Transverse colon (tissue), 4 donors: ENCODE measurements around the gene ZNF337. TPM values are rescaled to one million over a fixed set of nuclear protein-coding genes. Genes with fewer than 3 reads are reported as not detected.
"Not testable (repeated sequence)": the region's sequence is repeated elsewhere in the genome, so short reads cannot be mapped to it uniquely, and the experiment has no call there.

Experiments used
- DNase-seq: peaks from one replicate; pipeline ENCODE4 v3.0.0-alpha.2; 2019
- H3K27ac ChIP-seq, 4 donors: fragments of 200-600 bp; sonication (generic); 2 replicates each; pipeline ENCODE4 v1.5.1; 2016 to 2018; ENCODE audit warnings: inconsistent platforms in 4 of 4
- H3K27me3 ChIP-seq: fragments of 200-600 bp; sonication (generic); 2 replicates; pipeline ENCODE4 v1.5.1; 2017; ENCODE audit warnings: inconsistent platforms
- H3K36me3 ChIP-seq, 4 donors: fragments of 200-600 bp; sonication (generic); 2 replicates each; pipeline ENCODE4 v1.5.1; 2017 to 2019; ENCODE audit warnings: inconsistent platforms in 4 of 4
- H3K4me1 ChIP-seq, 4 donors: fragments of 200-600 bp; sonication (generic); 2 replicates each; pipeline ENCODE4 v1.5.1; 2017 to 2020; ENCODE audit warnings: inconsistent platforms in 4 of 4
- H3K4me3 ChIP-seq, 4 donors: fragments of 200-600 bp; sonication (generic); 1 replicate in 1 of 4; 2 replicates in 3 of 4; pipeline versions ENCODE4 v1.5.1 to v1.6.1; 2017 to 2019; ENCODE audit warnings: inconsistent platforms in 4 of 4
- H3K9me3 ChIP-seq, 2 donors: fragments of 200-600 bp; sonication (generic); 2 replicates each; pipeline ENCODE4 v1.5.1; 2017 to 2019; ENCODE audit warnings: inconsistent platforms in 2 of 2
- EP300 ChIP-seq: sonication (generic); formaldehyde crosslinking; IDR thresholded peaks from one replicate; pipeline ENCODE4 v1.6.1; 2017; ENCODE audit warnings: antibody characterized with exemption, low read depth
- POLR2A ChIP-seq: fragments of 450-650 bp; IDR thresholded peaks from one replicate; pipeline ENCODE4 v1.6.1; 2016; ENCODE audit warnings: antibody characterized with exemption, mild to moderate bottlenecking, moderate library complexity
- POLR2AphosphoS5 ChIP-seq, 3 donors: sonication (generic); formaldehyde crosslinking; IDR thresholded peaks; one replicate each; pipeline ENCODE4 v1.6.1; 2016; ENCODE audit warnings: antibody characterized with exemption in 3 of 3
- WGBS, 2 donors: methylation state at CpG; one replicate each; pipeline ENCODE4 v1.1.5; 2018; ENCODE audit warnings: low coverage in 1 of 2; 5-methylcytosine and 5-hydroxymethylcytosine counted together
- in situ Hi-C, 4 donors: fragments of 200-750 bp; cut with MboI; loops; one replicate each; pipeline versions ENCODE4 v1.15.0 to v1.15.1; 2017; ENCODE audit warnings: low sequenced_read_pairs in 3 of 4, low pct_ligation_motif_present in 1 of 4, low pct_unique_long_range_greater_than_20kb in 1 of 4
- intact Hi-C: fragments of 100-400 bp; cut with DNase I; formaldehyde crosslinking; loops from one replicate; pipeline ENCODE4 v1.15.1; 2023; ENCODE audit warnings: low total_unique reads
- total RNA-seq, 4 donors: library from RNA; depleted of rRNA; stranded (reverse); fragments of >200 nt; gene quantifications; one replicate each; pipeline ENCODE4 v1.1.0, GENCODE V29; 2016
- TF ChIP-seq, protein P1 (sequence below), 5 experiments: fragments of 200-600 bp in 3 of 5; fragments of 450-650 bp in 2 of 5; sonication (generic) in 3 of 5; IDR thresholded peaks; 1 replicate in 2 of 5; 2 replicates in 3 of 5; pipeline ENCODE4 v1.5.1; 2016 to 2017; ENCODE audit warnings: antibody characterized with exemption in 5 of 5, inconsistent platforms in 3 of 5, mild to moderate bottlenecking in 2 of 5, moderate library complexity in 1 of 5

Gene ZNF337
- total RNA-seq, 4 donors from 2014 or later, result 5.2 to 17.1 (median 11.0) TPM

- no peak overlapping the region for H3K4me3 ChIP-seq
Observed at GRCh38 chr20:25644814-25645213, 51.8 kb downstream of the ZNF337 start.

GRCh38 chr20:25643716-25644115 is 52.9 kb downstream of the ZNF337 start:
- H3K36me3 ChIP-seq, result peaks cover 0 to 6% (median 0%) of the 10 kb centered on the region in 4 donors
- no peaks in the 10 kb centered on the region for H3K9me3 ChIP-seq
- H3K4me1 ChIP-seq, result no peaks in the 10 kb centered on the region
- no peaks in the 10 kb centered on the region for H3K27me3 ChIP-seq
- H3K27ac ChIP-seq, result no peak overlapping the region
- H3K4me3 ChIP-seq, result no peak overlapping the region
- in situ Hi-C loops (no loop called here), intact Hi-C loops (no loop called here)
- DNase-seq, result no peak
- no peak for TF ChIP-seq EP300
- TF ChIP-seq POLR2A, result no peak
- no peak for TF ChIP-seq POLR2AphosphoS5 (IDR thresholded peaks at IDR 0.05)
- TF ChIP-seq, protein P1, sequence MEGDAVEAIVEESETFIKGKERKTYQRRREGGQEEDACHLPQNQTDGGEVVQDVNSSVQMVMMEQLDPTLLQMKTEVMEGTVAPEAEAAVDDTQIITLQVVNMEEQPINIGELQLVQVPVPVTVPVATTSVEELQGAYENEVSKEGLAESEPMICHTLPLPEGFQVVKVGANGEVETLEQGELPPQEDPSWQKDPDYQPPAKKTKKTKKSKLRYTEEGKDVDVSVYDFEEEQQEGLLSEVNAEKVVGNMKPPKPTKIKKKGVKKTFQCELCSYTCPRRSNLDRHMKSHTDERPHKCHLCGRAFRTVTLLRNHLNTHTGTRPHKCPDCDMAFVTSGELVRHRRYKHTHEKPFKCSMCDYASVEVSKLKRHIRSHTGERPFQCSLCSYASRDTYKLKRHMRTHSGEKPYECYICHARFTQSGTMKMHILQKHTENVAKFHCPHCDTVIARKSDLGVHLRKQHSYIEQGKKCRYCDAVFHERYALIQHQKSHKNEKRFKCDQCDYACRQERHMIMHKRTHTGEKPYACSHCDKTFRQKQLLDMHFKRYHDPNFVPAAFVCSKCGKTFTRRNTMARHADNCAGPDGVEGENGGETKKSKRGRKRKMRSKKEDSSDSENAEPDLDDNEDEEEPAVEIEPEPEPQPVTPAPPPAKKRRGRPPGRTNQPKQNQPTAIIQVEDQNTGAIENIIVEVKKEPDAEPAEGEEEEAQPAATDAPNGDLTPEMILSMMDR (IDR thresholded peaks at IDR 0.05), result no peak

More at GRCh38 chr20:25644814-25645213, 51.8 kb downstream of the ZNF337 start:
- no peak overlapping the region for H3K27ac ChIP-seq
- TF ChIP-seq POLR2A, result no peak
- TF ChIP-seq, protein P1 (IDR thresholded peaks at IDR 0.05), result no peak
- no peak for TF ChIP-seq POLR2AphosphoS5 (IDR thresholded peaks at IDR 0.05)
- TF ChIP-seq EP300, result no peak
- 99 to 100% methylated on average over 3 of the region's 3 CpGs for WGBS, 2 donors
- peaks cover 0 to 6% (median 0%) of the 10 kb centered on the region in 4 donors for H3K36me3 ChIP-seq
- no peaks in the 10 kb centered on the region for H3K27me3 ChIP-seq
- intact Hi-C loops (no loop called here), in situ Hi-C loops (no loop called here)
- H3K4me1 ChIP-seq, result no peaks in the 10 kb centered on the region
- H3K9me3 ChIP-seq, result no peaks in the 10 kb centered on the region
- no peak for DNase-seq

- Histone ChIP-seq H3K4me1 (no peaks in the 10 kb centered on the region), H3K27me3 (no peaks in the 10 kb centered on the region), H3K9me3 (no peaks in the 10 kb centered on the region), H3K36me3 (peaks cover 0 to 6% (median 0%) of the 10 kb centered on the region in 4 donors), H3K4me3 (no peak overlapping the region), H3K27ac (no peak overlapping the region)
- WGBS, 2 donors, result 96 to 97% methylated on average over 2 of the region's 2 CpGs
- TF ChIP-seq POLR2AphosphoS5 (IDR thresholded peaks at IDR 0.05) (no peak), EP300 (no peak), POLR2A (no peak)
- TF ChIP-seq, protein P1 (IDR thresholded peaks at IDR 0.05), result no peak
- in situ Hi-C loops (no loop called here), intact Hi-C loops (no loop called here)
- DNase-seq, result no peak
Observed at GRCh38 chr20:25637247-25637646, 59.4 kb downstream of the ZNF337 start.

DNA sequence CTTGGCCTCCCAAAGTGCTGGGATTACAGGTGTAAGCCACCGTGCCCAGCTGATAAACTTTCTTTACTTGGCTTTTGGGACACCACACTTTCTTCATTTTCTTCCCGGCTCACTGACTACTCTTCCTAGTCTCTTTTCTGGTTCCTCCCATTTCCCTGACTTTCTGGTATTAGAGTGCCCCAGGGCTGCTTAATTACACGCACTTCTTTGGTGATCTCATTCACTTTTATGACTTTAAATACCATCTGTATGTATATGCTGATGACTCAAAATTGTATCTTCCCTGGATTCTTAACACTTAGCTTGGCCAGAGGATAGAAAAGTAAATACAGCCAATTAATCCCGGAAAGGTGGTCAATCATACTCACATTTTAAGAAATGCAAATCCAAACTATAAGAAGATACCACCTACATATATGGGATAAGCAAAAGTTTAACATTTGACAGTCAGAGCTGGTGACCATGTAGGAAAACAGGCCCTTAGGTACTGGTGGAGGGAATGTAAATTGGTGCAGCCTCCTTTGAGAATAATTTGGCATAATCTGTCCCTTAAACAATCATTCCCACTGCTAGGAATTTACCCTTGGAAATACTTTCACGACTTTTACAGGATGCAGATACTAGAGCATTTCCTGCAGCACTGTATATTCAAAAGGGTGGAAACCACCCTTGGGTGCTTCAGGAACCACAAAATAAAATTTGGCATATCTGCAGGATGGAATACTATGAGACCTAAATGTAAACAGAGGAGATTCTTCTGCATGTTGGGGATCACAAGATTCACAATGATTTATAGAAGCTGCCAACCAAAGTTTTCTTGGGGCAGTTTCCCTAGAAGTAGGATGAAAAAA is 63.5 kb downstream of the ZNF337 start:
- H3K4me1 ChIP-seq, result no peaks in the 10 kb centered on the region
- in situ Hi-C loops, result no loop called here
- no peak overlapping the region for H3K27ac ChIP-seq
- intact Hi-C loops, result no loop called here
- peaks cover 0 to 6% (median 0%) of the 10 kb centered on the region in 4 donors for H3K36me3 ChIP-seq
- no peak overlapping the region for H3K4me3 ChIP-seq
- whole genome bisulfite sequencing, 2 donors, result 71 to 76% methylated on average over 3 to 5 of the region's 5 CpGs
- no peaks in the 10 kb centered on the region for H3K27me3 ChIP-seq
- TF ChIP-seq, protein P1 (IDR thresholded peaks at IDR 0.05), result no peak
- TF ChIP-seq POLR2A (no peak), EP300 (no peak), POLR2AphosphoS5 (IDR thresholded peaks at IDR 0.05) (no peak)
- H3K9me3 ChIP-seq, result no peaks in the 10 kb centered on the region
- DNase-seq, result no peak

DNA sequence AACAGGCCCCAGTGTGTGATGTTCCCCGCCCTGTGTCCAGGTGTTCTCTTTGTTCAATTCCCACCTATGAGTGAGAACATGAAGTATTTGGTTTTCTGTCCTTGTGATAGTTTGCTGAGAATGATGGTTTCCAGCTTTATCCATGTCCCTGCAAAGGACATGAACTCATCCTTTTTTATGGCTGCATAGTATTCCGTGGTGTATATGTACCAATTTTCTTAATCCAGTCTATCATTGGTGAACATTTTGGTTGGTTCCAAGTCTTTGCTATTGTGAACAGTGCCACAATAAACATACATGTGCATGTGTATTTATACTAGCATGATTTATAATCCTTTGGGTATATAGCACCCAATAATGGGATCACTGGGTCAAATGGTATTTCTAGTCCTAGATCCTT is 66.0 kb downstream of the ZNF337 start:
- H3K4me1 ChIP-seq, H3K9me3 ChIP-seq, H3K36me3 ChIP-seq, H3K27me3 ChIP-seq, H3K4me3 ChIP-seq, in situ Hi-C loops, DNase-seq, intact Hi-C loops, H3K27ac ChIP-seq: not testable (repeated sequence)
- 92 to 100% methylated on average over 2 of the region's 2 CpGs for WGBS, 2 donors
